HepG2 (cell line): ENCODE data around the gene ZCRB1. TPM values are rescaled to one million over a fixed set of nuclear protein-coding genes. Genes with fewer than 3 reads are reported as not detected.

ENCODE experiments used
- ATAC-seq: fragments of 200-7000 bp; cut with Tn5 transposase; 3 replicates; pipeline ENCODE4 v1.9.1; 2020; ENCODE audit warnings: mild to moderate bottlenecking, moderate library complexity
- BruUV-seq: library from RNA; stranded (reverse); fragments of 400-500 nt; replicated peaks from 2 replicates; lab custom pipeline; 2021; lab: Mats Ljungman, UMichigan
- CTCF ChIA-PET: fragments of 300-600 bp; formaldehyde crosslinking; extraction: SDS; loops from one replicate; lab custom pipeline; 2021; ENCODE audit warnings: low total read pairs, inconsistent platforms, low intra/inter-chr PET ratio; lab: Yijun Ruan, JAX
- POLR2A ChIA-PET: fragments of 350-600 bp; sonication (Branson Sonifier 250); formaldehyde crosslinking; loops from one replicate; lab custom pipeline; 2020; ENCODE audit warnings: antibody characterized with exemption, inconsistent platforms; lab: Yijun Ruan, JAX
- DNase-seq: peaks from one replicate; pipeline ENCODE4 v3.0.0-alpha.2; 2015; ENCODE audit warnings: low spot score
- FAIRE-seq: peaks from 3 replicates; lab custom pipeline; 2011; peaks lifted over from hg19 to GRCh38; lab: Jason Lieb, UNC
- H2AFZ ChIP-seq: one replicate; pipeline ENCODE4 v1.6.1; 2011; ENCODE audit warnings: low read length, inconsistent platforms
- H3K27ac ChIP-seq: fragments of 300-600 bp; 3 replicates; pipeline ENCODE4 v1.8.0; 2011; ENCODE audit warnings: mixed run types, mild to moderate bottlenecking, mixed read lengths, low read length, inconsistent platforms; ENCODE audit not compliant: insufficient read depth; ENCODE audit errors: extremely low read length
- H3K27me3 ChIP-seq, 2 experiments: fragments of 200-600 bp in 1 of 2; 2 replicates in 1 of 2; 3 replicates in 1 of 2; pipeline versions ENCODE4 v1.6.0 to v1.8.0; 2011; ENCODE audit warnings: low read length in 2 of 2, mild to moderate bottlenecking in 2 of 2, moderate library complexity in 2 of 2, inconsistent platforms in 1 of 2; ENCODE audit not compliant: insufficient read depth in 2 of 2, control insufficient read depth in 1 of 2
- H3K36me3 ChIP-seq, 2 experiments: fragments of 200-600 bp in 1 of 2; replicated peaks in 1 of 2; 2 replicates in 1 of 2; 3 replicates in 1 of 2; pipeline versions ENCODE4 v1.5.1 to v1.8.0; 2011; ENCODE audit warnings: low read length in 2 of 2, inconsistent platforms in 1 of 2; ENCODE audit not compliant: insufficient read depth in 2 of 2, control insufficient read depth in 1 of 2
- H3K4me1 ChIP-seq: 2 replicates; pipeline ENCODE4 v1.5.1; 2012; ENCODE audit warnings: low read length, inconsistent platforms; ENCODE audit not compliant: insufficient read depth
- H3K4me2 ChIP-seq: 2 replicates; pipeline ENCODE4 v1.6.0; 2011; ENCODE audit warnings: low read depth, low read length, inconsistent platforms
- H3K4me3 ChIP-seq, 3 experiments: fragments of 200-600 bp in 1 of 3; sonication (generic), shearing (Covaris generic) in 1 of 3; replicated peaks in 1 of 3; 2 replicates each; pipeline ENCODE4 v1.5.1; 2011 to 2016; ENCODE audit warnings: low read length in 3 of 3, inconsistent platforms in 2 of 3, low read depth in 2 of 3, mild to moderate bottlenecking in 2 of 3, control low read depth in 1 of 3, mixed read lengths in 1 of 3; ENCODE audit not compliant: insufficient read depth in 1 of 3
- H3K79me2 ChIP-seq: one replicate; pipeline ENCODE4 v1.6.1; 2011; ENCODE audit warnings: low read length, inconsistent platforms; ENCODE audit not compliant: insufficient read depth
- H3K9ac ChIP-seq: 2 replicates; pipeline ENCODE4 v1.6.0; 2011; ENCODE audit warnings: mild to moderate bottlenecking, low read depth, low read length, inconsistent platforms; ENCODE audit not compliant: insufficient read depth
- H3K9me3 ChIP-seq: 2 replicates; pipeline ENCODE4 v1.5.1; 2012; ENCODE audit warnings: mild to moderate bottlenecking, low read length
- H4K20me1 ChIP-seq: 2 replicates; pipeline ENCODE4 v1.6.0; 2011; ENCODE audit warnings: inconsistent platforms, mild to moderate bottlenecking, low read length, moderate library complexity; ENCODE audit not compliant: insufficient read depth
- BHLHE40 ChIP-seq: IDR thresholded peaks from 2 replicates; pipeline ENCODE4 v1.6.1; 2011; ENCODE audit warnings: low read length, improper control_type of control experiment
- CBX5 ChIP-seq: sonication (generic); formaldehyde crosslinking; IDR thresholded peaks from 2 replicates; pipeline ENCODE4 v1.4.0; 2020; ENCODE audit warnings: missing genetic modification reagents, borderline replicate concordance
- FOXA3 ChIP-seq: IDR thresholded peaks from 2 replicates; pipeline ENCODE4 v1.6.1; 2016; ENCODE audit warnings: missing genetic modification reagents, missing compliant biosample characterization
- HHEX ChIP-seq: IDR thresholded peaks from 2 replicates; pipeline ENCODE4 v1.6.1; 2016; ENCODE audit warnings: control low read depth
- IRX3 ChIP-seq: sonication (generic); formaldehyde crosslinking; IDR thresholded peaks from 2 replicates; pipeline ENCODE4 v1.8.1; 2023; ENCODE audit warnings: mild to moderate bottlenecking, low read depth, missing genetic modification reagents, borderline replicate concordance
- MEIS2 ChIP-seq: sonication (generic); formaldehyde crosslinking; IDR thresholded peaks from 2 replicates; pipeline ENCODE4 v1.9.0; 2021; ENCODE audit warnings: mild to moderate bottlenecking, missing genetic modification reagents
- NR2C2 ChIP-seq: sonication (generic); formaldehyde crosslinking; IDR thresholded peaks from 2 replicates; pipeline ENCODE4 v1.4.0; 2020; ENCODE audit warnings: missing genetic modification reagents, mild to moderate bottlenecking, moderate library complexity, borderline replicate concordance
- ZNF230 ChIP-seq: sonication (generic); formaldehyde crosslinking; IDR thresholded peaks from 2 replicates; pipeline ENCODE4 v1.4.0; 2020; ENCODE audit warnings: mild to moderate bottlenecking, missing genetic modification reagents
- ZNF460 ChIP-seq: sonication (generic); formaldehyde crosslinking; IDR thresholded peaks from 2 replicates; pipeline ENCODE4 v1.5.1; 2020; ENCODE audit warnings: missing genetic modification reagents, mild to moderate bottlenecking, borderline replicate concordance
- ZNF543 ChIP-seq: sonication (generic); formaldehyde crosslinking; IDR thresholded peaks from 2 replicates; pipeline ENCODE4 v1.4.0; 2020; ENCODE audit warnings: mild to moderate bottlenecking, missing genetic modification reagents
- WGBS: methylation state at CpG from one replicate; pipeline ENCODE4 v1.1.6; 2017; ENCODE audit warnings: low lambda C conversion rate; 5-methylcytosine and 5-hydroxymethylcytosine counted together
- in situ Hi-C: cut with HindIII; loops from 2 replicates; pipeline ENCODE4 v1.10.0; 2017; ENCODE audit warnings: low pct_unique_long_range_greater_than_20kb; ENCODE audit not compliant: extremely low pct_ligation_motif_present
- intact Hi-C: fragments of 100-400 bp; cut with micrococcal nuclease; formaldehyde crosslinking; loops from one replicate; pipeline ENCODE4 v1.10.0; 2022; ENCODE audit not compliant: unreplicated experiment
- polyA plus RNA-seq, 8 experiments: library from polyadenylated mRNA; depleted of rRNA in 3 of 8; stranded (reverse) in 7 of 8; unstranded in 1 of 8; fragments of >200 nt; fragmentation: Illumina TruSeq in 4 of 8; extraction: Trizol in 4 of 8; gene quantifications; 2 replicates each; pipeline versions ENCODE4 v1.2.1 to v1.2.3, GENCODE V29; 2011 to 2016; ENCODE audit warnings: low read depth in 4 of 8, missing spikeins in 1 of 8, mixed read lengths in 1 of 8; ENCODE audit not compliant: insufficient read depth in 1 of 8
- total RNA-seq, 5 experiments: library from RNA; depleted of rRNA; stranded (reverse); fragments of >200 nt; fragmentation: Illumina TruSeq; extraction: Trizol; gene quantifications; 2 replicates each; pipeline ENCODE4 v1.2.3, GENCODE V29; 2016; ENCODE audit warnings: low read depth in 1 of 5
- TF ChIP-seq, protein P1 (sequence below): sonication (generic); formaldehyde crosslinking; IDR thresholded peaks from 2 replicates; pipeline ENCODE4 v1.8.0; 2022; ENCODE audit warnings: missing genetic modification reagents, mild to moderate bottlenecking, moderate library complexity, borderline replicate concordance

The ZCRB1 gene
- total and polyA plus RNA-seq, 2 of the 13 experiments (the other 11 are each of a cell fraction or from before 2014, with no cell fraction given) = 43.5 to 49.8 TPM

DNA sequence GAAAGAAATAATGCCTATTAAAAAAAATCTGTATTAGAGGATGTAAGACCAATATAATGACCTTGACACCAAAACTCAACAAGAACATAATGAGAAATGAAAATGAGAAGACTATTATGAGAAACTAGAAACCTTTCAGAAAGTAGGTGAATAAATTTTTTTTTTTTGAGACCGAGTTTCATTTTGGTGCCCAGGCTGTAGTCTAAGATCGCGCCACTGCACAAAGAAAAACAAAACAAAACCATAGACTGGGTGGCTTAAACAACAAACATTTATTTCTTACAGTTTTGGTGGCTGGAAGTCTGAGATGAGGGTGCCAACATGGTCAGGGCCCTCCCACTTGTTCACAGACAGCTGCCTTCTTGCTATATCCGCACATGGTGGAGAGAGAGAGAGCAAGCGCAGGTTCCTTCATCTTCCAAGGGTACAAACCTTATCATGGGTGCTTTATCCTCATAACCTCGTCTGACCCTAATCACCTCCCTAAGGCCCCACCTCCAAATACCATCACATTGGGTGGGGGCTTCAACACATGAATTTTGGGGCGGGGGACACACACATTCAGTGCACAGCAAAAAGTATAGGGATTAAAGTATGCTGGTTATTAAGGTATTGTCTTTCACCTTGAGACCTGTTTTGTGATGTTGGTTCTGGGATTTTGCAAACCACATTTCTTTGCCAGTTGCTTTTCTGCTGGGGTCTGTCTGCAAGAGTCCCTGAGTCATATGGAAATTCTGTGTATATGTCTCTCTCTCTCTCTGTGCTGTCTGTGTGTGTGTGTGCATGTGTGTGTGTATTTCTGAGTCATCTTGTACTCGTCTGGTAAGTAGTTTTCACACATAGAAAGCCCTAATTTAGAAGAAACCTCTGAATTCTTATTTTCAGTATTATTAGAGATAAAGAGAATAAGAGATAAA is 26.2 kb downstream of the ZCRB1 start (continued):
- TF ChIP-seq, protein P1, sequence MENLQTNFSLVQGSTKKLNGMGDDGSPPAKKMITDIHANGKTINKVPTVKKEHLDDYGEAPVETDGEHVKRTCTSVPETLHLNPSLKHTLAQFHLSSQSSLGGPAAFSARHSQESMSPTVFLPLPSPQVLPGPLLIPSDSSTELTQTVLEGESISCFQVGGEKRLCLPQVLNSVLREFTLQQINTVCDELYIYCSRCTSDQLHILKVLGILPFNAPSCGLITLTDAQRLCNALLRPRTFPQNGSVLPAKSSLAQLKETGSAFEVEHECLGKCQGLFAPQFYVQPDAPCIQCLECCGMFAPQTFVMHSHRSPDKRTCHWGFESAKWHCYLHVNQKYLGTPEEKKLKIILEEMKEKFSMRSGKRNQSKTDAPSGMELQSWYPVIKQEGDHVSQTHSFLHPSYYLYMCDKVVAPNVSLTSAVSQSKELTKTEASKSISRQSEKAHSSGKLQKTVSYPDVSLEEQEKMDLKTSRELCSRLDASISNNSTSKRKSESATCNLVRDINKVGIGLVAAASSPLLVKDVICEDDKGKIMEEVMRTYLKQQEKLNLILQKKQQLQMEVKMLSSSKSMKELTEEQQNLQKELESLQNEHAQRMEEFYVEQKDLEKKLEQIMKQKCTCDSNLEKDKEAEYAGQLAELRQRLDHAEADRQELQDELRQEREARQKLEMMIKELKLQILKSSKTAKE (CRISPR knock-in tag) = no peak
- no peak for TF ChIP-seq FOXA3
- no peak for TF ChIP-seq ZNF543 (CRISPR knock-in tag)
- no peak for TF ChIP-seq NR2C2
- TF ChIP-seq CBX5 (CRISPR knock-in tag) = no peak

DNA sequence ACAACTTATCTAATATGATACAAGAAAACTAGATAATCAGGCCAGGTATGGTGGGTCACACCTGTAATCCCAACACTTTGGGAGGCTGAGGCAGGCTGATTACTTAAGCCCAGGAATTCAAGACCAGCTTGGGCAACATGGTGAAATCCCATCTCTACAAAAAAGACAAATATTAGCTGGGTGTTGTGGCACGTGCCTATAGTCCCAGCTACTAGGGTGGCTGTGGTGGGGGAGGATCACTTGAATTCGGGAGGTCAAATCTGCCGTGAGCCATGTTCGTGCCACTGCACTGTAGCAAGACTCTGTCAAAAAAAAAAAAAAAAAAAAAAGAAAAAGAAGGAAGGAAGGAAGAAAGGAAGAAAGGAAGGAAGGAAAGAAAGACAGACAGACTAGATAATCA is 27.0 kb downstream of the ZCRB1 start:
- no peak overlapping the region for H3K4me2 ChIP-seq
- DNase-seq = peak; percentile 17
- ChIA-PET POLR2A (no interaction called here), CTCF (no interaction called here)
- no peak overlapping the region for H3K9ac ChIP-seq
- H3K4me3 ChIP-seq = no peak overlapping the region
- no peak for FAIRE-seq
- WGBS = 1% methylated on average over 4 of the region's 4 CpGs
- peaks cover 22% of the 10 kb centered on the region for H3K4me1 ChIP-seq
- H3K27ac ChIP-seq = no peak overlapping the region
- H3K79me2 ChIP-seq = no peaks in the 10 kb centered on the region
- no TSS peak for BruUV-seq
- no peaks in the 10 kb centered on the region for H3K36me3 ChIP-seq
- no peak overlapping the region for H2AFZ ChIP-seq
- ATAC-seq = no peak
- H3K27me3 ChIP-seq = no peaks in the 10 kb centered on the region; a peak in 1 of 5 replicates
- in situ Hi-C loops = no loop called here
- intact Hi-C loops = no loop called here
- TF ChIP-seq IRX3 (CRISPR knock-in tag) (no peak), ZNF460 (CRISPR knock-in tag) (0 out of 2 replicates have a peak, but pooled peaks have one; percentile 31), ZNF230 (CRISPR knock-in tag) (no peak), MEIS2 (CRISPR knock-in tag) (no peak), BHLHE40 (peak; percentile 78), HHEX (no peak)
- H4K20me1 ChIP-seq = no peaks in the 10 kb centered on the region
- H3K9me3 ChIP-seq = no peaks in the 10 kb centered on the region
